K562 (cell line): ENCODE measurements around the gene THBS2.

Experiments used
- TF ChIP-seq, protein P1 (sequence below), 3 experiments: IDR thresholded peaks in 2 of 3; conservative IDR thresholded peaks in 1 of 3; 2 replicates each; pipeline ENCODE4 v1.5.1; 2011 to 2012; ENCODE audit warnings: low read length in 3 of 3, mild to moderate bottlenecking in 3 of 3, control low read depth in 2 of 3, improper control_type of control experiment in 1 of 3, inconsistent platforms in 1 of 3, low read depth in 1 of 3, mixed read lengths in 1 of 3, moderate library complexity in 1 of 3; ENCODE audit not compliant: insufficient read depth in 2 of 3
- TF ChIP-seq, protein P2 (sequence below): fragments of 450-650 bp; IDR thresholded peaks from 2 replicates; pipeline ENCODE4 v1.6.1; 2017; ENCODE audit warnings: antibody characterized with exemption, mild to moderate bottlenecking

DNA sequence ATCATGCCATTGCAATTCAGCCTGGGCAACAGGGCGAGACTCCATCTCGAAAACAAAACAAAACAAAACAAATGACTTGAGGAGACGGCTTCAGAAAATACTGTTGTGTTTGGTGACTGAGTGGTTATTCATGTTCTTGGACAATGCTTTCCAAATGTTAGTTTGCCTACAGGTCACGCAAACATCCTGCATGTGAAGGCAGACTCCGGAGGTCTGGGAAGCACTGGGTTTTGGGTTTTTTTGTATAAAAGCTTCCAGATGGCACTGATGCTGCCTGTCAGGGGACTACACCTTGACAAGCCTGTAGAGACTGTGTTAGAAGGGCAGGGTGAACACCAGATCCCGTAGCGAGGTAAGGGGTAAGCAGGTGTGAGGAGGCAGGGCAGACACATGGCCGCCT is 81.7 kb downstream of the THBS2 start:
- TF ChIP-seq, protein P1, sequence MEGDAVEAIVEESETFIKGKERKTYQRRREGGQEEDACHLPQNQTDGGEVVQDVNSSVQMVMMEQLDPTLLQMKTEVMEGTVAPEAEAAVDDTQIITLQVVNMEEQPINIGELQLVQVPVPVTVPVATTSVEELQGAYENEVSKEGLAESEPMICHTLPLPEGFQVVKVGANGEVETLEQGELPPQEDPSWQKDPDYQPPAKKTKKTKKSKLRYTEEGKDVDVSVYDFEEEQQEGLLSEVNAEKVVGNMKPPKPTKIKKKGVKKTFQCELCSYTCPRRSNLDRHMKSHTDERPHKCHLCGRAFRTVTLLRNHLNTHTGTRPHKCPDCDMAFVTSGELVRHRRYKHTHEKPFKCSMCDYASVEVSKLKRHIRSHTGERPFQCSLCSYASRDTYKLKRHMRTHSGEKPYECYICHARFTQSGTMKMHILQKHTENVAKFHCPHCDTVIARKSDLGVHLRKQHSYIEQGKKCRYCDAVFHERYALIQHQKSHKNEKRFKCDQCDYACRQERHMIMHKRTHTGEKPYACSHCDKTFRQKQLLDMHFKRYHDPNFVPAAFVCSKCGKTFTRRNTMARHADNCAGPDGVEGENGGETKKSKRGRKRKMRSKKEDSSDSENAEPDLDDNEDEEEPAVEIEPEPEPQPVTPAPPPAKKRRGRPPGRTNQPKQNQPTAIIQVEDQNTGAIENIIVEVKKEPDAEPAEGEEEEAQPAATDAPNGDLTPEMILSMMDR (IDR thresholded peaks at IDR 0.05 in 2 of 3, conservative IDR thresholded peaks at IDR 0.05 in 1 of 3; ENCODE audit: insufficient read depth in 2 of 3, low read depth in 1 of 3, low read length in 3 of 3): no peak
- TF ChIP-seq, protein P2, sequence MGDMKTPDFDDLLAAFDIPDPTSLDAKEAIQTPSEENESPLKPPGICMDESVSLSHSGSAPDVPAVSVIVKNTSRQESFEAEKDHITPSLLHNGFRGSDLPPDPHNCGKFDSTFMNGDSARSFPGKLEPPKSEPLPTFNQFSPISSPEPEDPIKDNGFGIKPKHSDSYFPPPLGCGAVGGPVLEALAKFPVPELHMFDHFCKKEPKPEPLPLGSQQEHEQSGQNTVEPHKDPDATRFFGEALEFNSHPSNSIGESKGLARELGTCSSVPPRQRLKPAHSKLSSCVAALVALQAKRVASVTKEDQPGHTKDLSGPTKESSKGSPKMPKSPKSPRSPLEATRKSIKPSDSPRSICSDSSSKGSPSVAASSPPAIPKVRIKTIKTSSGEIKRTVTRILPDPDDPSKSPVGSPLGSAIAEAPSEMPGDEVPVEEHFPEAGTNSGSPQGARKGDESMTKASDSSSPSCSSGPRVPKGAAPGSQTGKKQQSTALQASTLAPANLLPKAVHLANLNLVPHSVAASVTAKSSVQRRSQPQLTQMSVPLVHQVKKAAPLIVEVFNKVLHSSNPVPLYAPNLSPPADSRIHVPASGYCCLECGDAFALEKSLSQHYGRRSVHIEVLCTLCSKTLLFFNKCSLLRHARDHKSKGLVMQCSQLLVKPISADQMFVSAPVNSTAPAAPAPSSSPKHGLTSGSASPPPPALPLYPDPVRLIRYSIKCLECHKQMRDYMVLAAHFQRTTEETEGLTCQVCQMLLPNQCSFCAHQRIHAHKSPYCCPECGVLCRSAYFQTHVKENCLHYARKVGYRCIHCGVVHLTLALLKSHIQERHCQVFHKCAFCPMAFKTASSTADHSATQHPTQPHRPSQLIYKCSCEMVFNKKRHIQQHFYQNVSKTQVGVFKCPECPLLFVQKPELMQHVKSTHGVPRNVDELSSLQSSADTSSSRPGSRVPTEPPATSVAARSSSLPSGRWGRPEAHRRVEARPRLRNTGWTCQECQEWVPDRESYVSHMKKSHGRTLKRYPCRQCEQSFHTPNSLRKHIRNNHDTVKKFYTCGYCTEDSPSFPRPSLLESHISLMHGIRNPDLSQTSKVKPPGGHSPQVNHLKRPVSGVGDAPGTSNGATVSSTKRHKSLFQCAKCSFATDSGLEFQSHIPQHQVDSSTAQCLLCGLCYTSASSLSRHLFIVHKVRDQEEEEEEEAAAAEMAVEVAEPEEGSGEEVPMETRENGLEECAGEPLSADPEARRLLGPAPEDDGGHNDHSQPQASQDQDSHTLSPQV: no peak
